ENCODE data around the gene NAE1. TPM values are rescaled to one million over a fixed set of nuclear protein-coding genes. Genes with fewer than 3 reads are reported as not detected.

NAE1 gene
- total RNA-seq, 1 donor from 2014 or later = 41.8 TPM

- H3K36me3 ChIP-seq = peaks cover 93% of the 10 kb centered on the region
- no peak for DNase-seq
- TF ChIP-seq CTCF (IDR thresholded peaks at IDR 0.05) = no peak
These were observed 19.7 kb downstream of the NAE1 start for GRCh38 chr16:66811043-66811442.

GRCh38 chr16:66810391-66810790 lies 20.4 kb downstream of the NAE1 start:
- H3K4me3 ChIP-seq = no peak overlapping the region
- H3K4me1 ChIP-seq = no peaks in the 10 kb centered on the region
- intact Hi-C loops (cut with DNase I) = no loop called here
- H3K36me3 ChIP-seq = peaks cover 93% of the 10 kb centered on the region
- no peaks in the 10 kb centered on the region for H3K9me3 ChIP-seq
- H3K27ac ChIP-seq = no peak overlapping the region
- ATAC-seq = no peak
- TF ChIP-seq CTCF (IDR thresholded peaks at IDR 0.05) = no peak
- DNase-seq = no peak
- H3K27me3 ChIP-seq = no peaks in the 10 kb centered on the region

More at GRCh38 chr16:66811043-66811442, 19.7 kb downstream of the NAE1 start:
- intact Hi-C loops (cut with DNase I) = no loop called here
- Histone ChIP-seq H3K4me1 (no peaks in the 10 kb centered on the region), H3K27ac (no peak overlapping the region), H3K4me3 (no peak overlapping the region), H3K27me3 (no peaks in the 10 kb centered on the region), H3K9me3 (no peaks in the 10 kb centered on the region)
- ATAC-seq = no peak

- Histone ChIP-seq H3K4me1 (no peaks in the 10 kb centered on the region), H3K4me3 (no peak overlapping the region), H3K27ac (no peak overlapping the region), H3K36me3 (peaks cover 93% of the 10 kb centered on the region), H3K9me3 (no peaks in the 10 kb centered on the region), H3K27me3 (no peaks in the 10 kb centered on the region)
- ATAC-seq (no peak), DNase-seq (no peak)
- intact Hi-C loops (cut with DNase I) = no loop called here
- no peak for TF ChIP-seq CTCF (IDR thresholded peaks at IDR 0.05)
These were observed 21.0 kb downstream of the NAE1 start for GRCh38 chr16:66809765-66810164.

GRCh38 chr16:66802159-66802558 lies 28.6 kb downstream of the NAE1 start:
- H3K4me1 ChIP-seq = no peaks in the 10 kb centered on the region
- no peaks in the 10 kb centered on the region for H3K27me3 ChIP-seq
- intact Hi-C loops (cut with DNase I) = no loop called here
- no peak for DNase-seq
- TF ChIP-seq CTCF (IDR thresholded peaks at IDR 0.05) = no peak
- no peak overlapping the region for H3K4me3 ChIP-seq
- H3K36me3 ChIP-seq = peaks cover 48% of the 10 kb centered on the region
- H3K27ac ChIP-seq = no peak overlapping the region
- peak; percentile 39 for ATAC-seq
- no peaks in the 10 kb centered on the region for H3K9me3 ChIP-seq

- intact Hi-C loops (cut with DNase I) = no loop called here
- Histone ChIP-seq H3K36me3 (peaks cover 42% of the 10 kb centered on the region), H3K27me3 (no peaks in the 10 kb centered on the region), H3K4me3 (no peak within 1 kb of the TSS), H3K9me3 (no peaks in the 10 kb centered on the region), H3K4me1 (no peaks in the 10 kb centered on the region), H3K27ac (no peak within 1 kb of the TSS)
- no peak for ATAC-seq
- no peak for DNase-seq
- TF ChIP-seq CTCF (IDR thresholded peaks at IDR 0.05) = no peak
These were observed 29.3 kb downstream of the NAE1 start, which contains the start of gene TERB1 for GRCh38 chr16:66801320-66802105. Gene TERB1 (minus strand): TSS chr16:66801584. CDS start chr16:66796798, 4,786 bp downstream.
